OCI-LY3 (cell line): ENCODE measurements around the gene ITPR1.

ENCODE experiments used
- H2AFZ ChIP-seq: fragments of 200-600, 300-600 bp; shearing (Covaris generic); 2 replicates; pipeline ENCODE4 v1.6.0; 2014; ENCODE audit warnings: antibody characterized with exemption, low read depth, low read length
- H3K27ac ChIP-seq: fragments of 200-600, 300-600 bp; sonication (generic); 2 replicates; pipeline ENCODE4 v1.5.1; 2014; ENCODE audit warnings: mild to moderate bottlenecking, low read length, moderate library complexity, mixed read lengths
- H3K27me3 ChIP-seq: fragments of 200-600, 300-600 bp; sonication (generic); 2 replicates; pipeline ENCODE4 v1.6.1; 2014; ENCODE audit warnings: low read depth, low read length, mixed read lengths
- H3K36me3 ChIP-seq: fragments of 200-600, 300-600 bp; sonication (generic); replicated peaks from 2 replicates; pipeline ENCODE3; 2014; ENCODE audit warnings: low read depth, low read length, mixed read lengths
- H3K4me1 ChIP-seq: fragments of 300-600, 200-600 bp; sonication (generic); 2 replicates; pipeline ENCODE4 v1.6.1; 2014; ENCODE audit warnings: low read length, mixed read lengths
- H3K4me2 ChIP-seq: fragments of 200-600, 300-600 bp; sonication (generic); 2 replicates; pipeline ENCODE4 v1.6.1; 2014; ENCODE audit warnings: low read length, mixed read lengths
- H3K4me3 ChIP-seq: fragments of 300-600, 200-600 bp; sonication (generic); 2 replicates; pipeline ENCODE4 v1.5.1; 2014; ENCODE audit warnings: antibody characterized with exemption, mild to moderate bottlenecking, low read length, moderate library complexity
- H3K79me2 ChIP-seq: fragments of 300-600, 200-600 bp; shearing (Covaris generic); 2 replicates; pipeline ENCODE4 v1.6.1; 2014; ENCODE audit warnings: mild to moderate bottlenecking, low read length, mixed read lengths
- H3K9ac ChIP-seq: fragments of 300-600, 200-600 bp; shearing (Covaris generic); 2 replicates; pipeline ENCODE4 v1.6.0; 2014; ENCODE audit warnings: mild to moderate bottlenecking, low read length, moderate library complexity
- H3K9me3 ChIP-seq: fragments of 200-600, 300-600 bp; shearing (Covaris generic); 2 replicates; pipeline ENCODE4 v1.6.1; 2014; ENCODE audit warnings: low read length, mixed read lengths; ENCODE audit not compliant: insufficient read depth
- H4K20me1 ChIP-seq: fragments of 200-600, 300-600 bp; sonication (generic); 2 replicates; pipeline ENCODE4 v1.6.1; 2016; ENCODE audit warnings: low read length, mixed read lengths; ENCODE audit not compliant: insufficient read depth
- EZH2phosphoT487 ChIP-seq: fragments of 200-600 bp; shearing (Covaris generic); IDR thresholded peaks from 2 replicates; pipeline ENCODE4 v1.6.1; 2018; ENCODE audit warnings: antibody characterized with exemption, mixed run types, low read depth
- TF ChIP-seq, protein P1 (sequence below): fragments of 200-600, 300-600 bp; sonication (generic); IDR thresholded peaks from 2 replicates; pipeline ENCODE4 v1.5.1; 2014; ENCODE audit warnings: antibody characterized with exemption, low read length, low read depth

ITPR1 gene

DNA sequence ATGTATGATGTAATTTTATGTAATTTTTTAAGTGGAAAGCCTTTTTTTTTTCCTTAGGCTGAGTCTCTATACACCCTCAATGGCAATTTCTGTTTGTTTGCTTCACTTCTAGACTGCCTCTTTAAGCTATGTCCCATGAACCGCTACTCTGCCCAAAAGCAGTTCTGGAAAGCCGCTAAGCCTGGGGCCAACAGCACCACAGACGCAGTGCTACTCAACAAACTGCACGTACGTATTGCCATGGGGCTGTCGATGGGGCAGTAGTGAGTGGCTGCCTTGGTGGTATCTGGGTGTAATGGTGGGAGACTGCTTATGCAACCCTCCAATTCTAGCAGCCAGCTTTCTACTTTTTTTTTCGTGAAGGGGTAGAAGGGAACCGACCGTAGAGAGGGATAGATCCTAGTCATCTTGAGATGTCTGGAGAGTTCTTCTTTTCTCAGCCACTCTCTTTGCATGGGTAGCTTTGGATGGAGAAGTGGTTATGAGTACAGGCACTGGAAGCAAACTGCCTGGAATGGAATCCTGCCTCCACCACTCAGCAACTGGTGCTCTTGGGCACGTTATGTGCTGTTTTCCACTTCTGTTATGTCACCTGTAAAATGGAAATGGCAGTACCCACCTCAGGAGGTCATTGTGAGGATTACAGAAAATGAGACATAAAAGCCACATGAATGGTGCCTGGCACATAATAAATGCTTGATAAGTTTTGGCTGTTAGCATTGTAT, 134.7 kb downstream of the ITPR1 start:
- no peak overlapping the region for H3K4me2 ChIP-seq
- no peaks in the 10 kb centered on the region for H4K20me1 ChIP-seq
- H3K4me1 ChIP-seq, result no peaks in the 10 kb centered on the region
- H3K79me2 ChIP-seq, result no peaks in the 10 kb centered on the region
- TF ChIP-seq EZH2phosphoT487, result no peak
- TF ChIP-seq, protein P1, sequence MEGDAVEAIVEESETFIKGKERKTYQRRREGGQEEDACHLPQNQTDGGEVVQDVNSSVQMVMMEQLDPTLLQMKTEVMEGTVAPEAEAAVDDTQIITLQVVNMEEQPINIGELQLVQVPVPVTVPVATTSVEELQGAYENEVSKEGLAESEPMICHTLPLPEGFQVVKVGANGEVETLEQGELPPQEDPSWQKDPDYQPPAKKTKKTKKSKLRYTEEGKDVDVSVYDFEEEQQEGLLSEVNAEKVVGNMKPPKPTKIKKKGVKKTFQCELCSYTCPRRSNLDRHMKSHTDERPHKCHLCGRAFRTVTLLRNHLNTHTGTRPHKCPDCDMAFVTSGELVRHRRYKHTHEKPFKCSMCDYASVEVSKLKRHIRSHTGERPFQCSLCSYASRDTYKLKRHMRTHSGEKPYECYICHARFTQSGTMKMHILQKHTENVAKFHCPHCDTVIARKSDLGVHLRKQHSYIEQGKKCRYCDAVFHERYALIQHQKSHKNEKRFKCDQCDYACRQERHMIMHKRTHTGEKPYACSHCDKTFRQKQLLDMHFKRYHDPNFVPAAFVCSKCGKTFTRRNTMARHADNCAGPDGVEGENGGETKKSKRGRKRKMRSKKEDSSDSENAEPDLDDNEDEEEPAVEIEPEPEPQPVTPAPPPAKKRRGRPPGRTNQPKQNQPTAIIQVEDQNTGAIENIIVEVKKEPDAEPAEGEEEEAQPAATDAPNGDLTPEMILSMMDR, result no peak
- no peak overlapping the region for H3K27ac ChIP-seq
- H3K9ac ChIP-seq, result no peak overlapping the region
- no peaks in the 10 kb centered on the region for H3K36me3 ChIP-seq
- H3K9me3 ChIP-seq, result no peaks in the 10 kb centered on the region
- H2AFZ ChIP-seq, result no peak overlapping the region
- H3K4me3 ChIP-seq, result no peak overlapping the region
- H3K27me3 ChIP-seq, result no peaks in the 10 kb centered on the region

DNA sequence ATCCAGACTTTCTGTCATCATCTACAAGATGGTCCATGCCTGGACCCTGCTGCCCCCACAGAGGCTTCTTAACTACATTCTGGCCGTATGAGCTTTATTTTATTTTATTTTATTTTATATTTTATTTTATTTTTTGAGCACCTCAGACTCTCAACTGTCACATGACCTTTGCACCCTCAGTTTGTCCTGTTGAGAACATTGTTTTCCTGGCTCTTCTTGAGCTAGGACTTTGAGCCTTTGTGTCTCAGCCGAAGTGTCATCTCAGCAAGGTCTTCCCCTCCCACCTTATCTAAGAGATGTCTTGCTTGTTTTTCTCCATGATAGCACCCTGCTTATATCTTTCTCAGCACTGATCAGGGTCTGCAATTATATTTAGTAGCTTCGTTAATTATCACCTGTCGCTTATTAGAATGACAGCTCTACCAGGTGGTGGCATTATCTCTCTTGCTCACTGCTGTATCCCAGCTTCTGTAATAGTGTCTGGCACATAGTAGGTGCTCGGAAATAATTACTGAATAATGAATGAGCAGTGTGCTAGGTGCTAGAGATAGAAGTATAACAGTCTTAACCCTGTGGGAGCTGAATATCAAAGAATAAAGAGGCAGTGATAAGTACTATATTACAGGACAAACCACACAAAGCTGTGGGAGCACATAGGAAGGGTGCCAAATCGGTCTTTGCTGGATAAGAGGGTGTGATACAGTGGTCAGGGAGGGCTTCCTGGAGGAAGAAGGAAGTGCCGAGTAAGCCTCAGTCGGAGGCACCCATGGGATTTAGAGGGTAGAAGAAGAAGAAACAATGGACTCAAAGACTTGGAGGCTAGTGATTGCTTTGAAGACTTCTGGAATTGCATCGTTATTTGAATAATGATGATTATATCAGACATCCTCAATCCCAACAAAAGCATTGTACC, 136.2 kb downstream of the ITPR1 start:
- Histone ChIP-seq H3K9me3 (no peaks in the 10 kb centered on the region), H3K36me3 (no peaks in the 10 kb centered on the region), H3K4me1 (no peaks in the 10 kb centered on the region), H3K27me3 (no peaks in the 10 kb centered on the region), H3K79me2 (no peaks in the 10 kb centered on the region), H4K20me1 (no peaks in the 10 kb centered on the region), H3K4me3 (no peak overlapping the region), H3K9ac (no peak overlapping the region), H2AFZ (no peak overlapping the region), H3K4me2 (no peak overlapping the region), H3K27ac (no peak overlapping the region)
- TF ChIP-seq EZH2phosphoT487, result no peak
- TF ChIP-seq, protein P1, result no peak

DNA sequence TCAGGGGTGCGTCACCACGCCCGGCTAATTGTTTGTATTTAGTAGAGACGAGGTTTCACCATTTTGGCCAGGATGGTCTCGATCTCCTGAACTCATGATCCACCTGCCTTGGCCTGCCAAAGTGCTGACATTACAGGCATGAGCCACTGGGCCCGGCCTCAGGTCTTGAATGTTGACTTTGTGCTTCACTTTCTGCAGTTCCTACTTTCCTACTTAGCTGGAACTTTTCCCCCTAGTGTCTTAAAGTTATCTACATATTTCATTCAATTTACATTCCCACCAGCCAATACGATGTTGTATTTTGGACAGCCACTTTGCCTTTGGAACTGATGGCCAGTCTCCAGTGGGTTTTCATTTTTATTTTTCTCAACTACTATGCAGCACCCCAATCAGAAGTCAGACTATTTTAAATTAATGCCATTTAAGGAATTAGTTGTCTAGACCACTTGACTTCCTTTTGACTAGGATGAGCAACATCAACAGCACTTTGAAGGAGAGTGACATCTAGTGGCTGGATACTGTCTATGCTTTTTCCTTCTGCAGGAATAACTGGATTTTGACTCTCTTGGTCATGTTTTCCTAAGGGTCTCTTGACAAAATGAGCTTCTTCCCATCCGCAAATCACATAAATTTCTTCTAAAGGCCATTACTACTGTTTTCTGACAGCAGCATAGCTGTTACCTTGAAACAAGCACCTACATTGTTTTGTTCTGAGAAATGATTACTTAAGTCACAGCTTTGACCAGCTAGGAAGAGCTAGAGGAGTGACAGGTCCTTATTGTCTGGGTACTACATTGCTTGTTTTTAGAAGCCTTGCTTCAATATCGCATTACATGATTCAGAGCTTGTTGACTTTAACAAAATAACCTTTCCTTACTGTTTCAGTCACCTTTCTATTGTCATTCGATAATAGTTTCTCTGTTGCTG, 140.2 kb downstream of the ITPR1 start:
- Histone ChIP-seq H3K27ac (no peak overlapping the region), H3K9me3 (no peaks in the 10 kb centered on the region), H3K36me3 (no peaks in the 10 kb centered on the region), H3K79me2 (no peaks in the 10 kb centered on the region), H3K9ac (no peak overlapping the region), H3K4me3 (no peak overlapping the region), H3K4me1 (no peaks in the 10 kb centered on the region), H3K4me2 (no peak overlapping the region), H4K20me1 (no peaks in the 10 kb centered on the region), H3K27me3 (0 out of 2 replicates have a peak, but pooled peaks cover 6% of the 10 kb centered on the region), H2AFZ (no peak overlapping the region)
- no peak for TF ChIP-seq EZH2phosphoT487
- TF ChIP-seq, protein P1, result peak; percentile 92
